SK-N-SH treated with all-trans-retinoic acid at 6 μM for 48 hours (cell line): ENCODE data around the gene TPO.

ENCODE experiments used
- ATAC-seq: fragments of 200-7000 bp; cut with Tn5 transposase; 3 replicates; pipeline ENCODE4 v1.9.1; 2020; ENCODE audit warnings: mild to moderate bottlenecking, moderate library complexity
- ARNTL ChIP-seq: fragments of 450-650 bp; formaldehyde crosslinking; IDR thresholded peaks from 2 replicates; pipeline ENCODE4 v1.5.0; 2020; ENCODE audit warnings: low read depth, mild to moderate bottlenecking, moderate library complexity, borderline replicate concordance
- BACH2 ChIP-seq: fragments of 250-450 bp; sonication (Bioruptor Pico); IDR thresholded peaks from 2 replicates; pipeline ENCODE4 v1.9.0; 2021; ENCODE audit warnings: mild to moderate bottlenecking, borderline replicate concordance
- CSDC2 ChIP-seq: fragments of 250-450 bp; sonication (Bioruptor Pico); IDR thresholded peaks from 2 replicates; pipeline ENCODE4 v1.5.0; 2020; ENCODE audit warnings: mild to moderate bottlenecking, moderate library complexity
- GLIS3 ChIP-seq: fragments of 250-450 bp; sonication (Bioruptor Pico); IDR thresholded peaks from 2 replicates; pipeline ENCODE4 v1.5.0; 2020; ENCODE audit warnings: mild to moderate bottlenecking, moderate library complexity
- ISL1 ChIP-seq: fragments of 250-450 bp; sonication (Bioruptor Pico); IDR thresholded peaks from 2 replicates; pipeline ENCODE4 v2.1.2; 2022; ENCODE audit warnings: mild to moderate bottlenecking, moderate library complexity
- OSR1 ChIP-seq: fragments of 250-450 bp; sonication (Bioruptor Pico); IDR thresholded peaks from 2 replicates; pipeline ENCODE4 v1.8.0; 2022; ENCODE audit warnings: moderate library complexity, mild to moderate bottlenecking, inconsistent platforms
- PPARA ChIP-seq: fragments of 250-450 bp; sonication (Bioruptor Pico); IDR thresholded peaks from 2 replicates; pipeline ENCODE4 v1.5.0; 2020; ENCODE audit warnings: mild to moderate bottlenecking, borderline replicate concordance
- SNAI2 ChIP-seq: fragments of 250-450 bp; sonication (Bioruptor Pico); IDR thresholded peaks from 2 replicates; pipeline ENCODE4 v1.5.0; 2020; ENCODE audit warnings: mild to moderate bottlenecking, moderate library complexity
- TCF4 ChIP-seq: fragments of 250-450 bp; sonication (Bioruptor Pico); IDR thresholded peaks from 2 replicates; pipeline ENCODE4 v1.8.0; 2021; ENCODE audit warnings: mild to moderate bottlenecking, moderate library complexity, borderline replicate concordance
- TOX ChIP-seq: fragments of 250-450 bp; sonication (Bioruptor Pico); IDR thresholded peaks from 2 replicates; pipeline ENCODE4 v1.8.0; 2021; ENCODE audit warnings: mild to moderate bottlenecking, moderate library complexity, borderline replicate concordance
- ZC3H10 ChIP-seq: fragments of 250-450 bp; sonication (Bioruptor Pico); IDR thresholded peaks from 2 replicates; pipeline ENCODE4 v1.5.1; 2021; ENCODE audit warnings: mild to moderate bottlenecking, moderate library complexity
- ZFP30 ChIP-seq: fragments of 450-650 bp; formaldehyde crosslinking; IDR thresholded peaks from 2 replicates; pipeline ENCODE4 v1.5.0; 2022; ENCODE audit warnings: mild to moderate bottlenecking, moderate library complexity
- ZNF565 ChIP-seq: fragments of 450-650 bp; formaldehyde crosslinking; conservative IDR thresholded peaks from 2 replicates; pipeline ENCODE4 v1.5.0; 2020; ENCODE audit warnings: low read depth, mild to moderate bottlenecking, moderate library complexity
- ZNF70 ChIP-seq: fragments of 450-650 bp; formaldehyde crosslinking; IDR thresholded peaks from 2 replicates; pipeline ENCODE4 v1.5.0; 2020; ENCODE audit warnings: mild to moderate bottlenecking, moderate library complexity
- ZNF8 ChIP-seq: fragments of 450-650 bp; formaldehyde crosslinking; IDR thresholded peaks from 2 replicates; pipeline ENCODE4 v1.5.0; 2020; ENCODE audit warnings: mild to moderate bottlenecking, moderate library complexity
- TF ChIP-seq, protein P1 (sequence below): fragments of 250-450 bp; sonication (Bioruptor Pico); IDR thresholded peaks from 2 replicates; pipeline ENCODE4 v1.5.1; 2020; ENCODE audit warnings: low read depth, mild to moderate bottlenecking, moderate library complexity
- TF ChIP-seq, protein P2 (sequence below): fragments of 250-450 bp; sonication (Bioruptor Pico); IDR thresholded peaks from 2 replicates; pipeline ENCODE4 v1.8.0; 2021; ENCODE audit warnings: low read depth, mild to moderate bottlenecking, moderate library complexity, borderline replicate concordance
- TF ChIP-seq, protein P3 (sequence below): fragments of 250-450 bp; sonication (Bioruptor Pico); IDR thresholded peaks from 2 replicates; pipeline ENCODE4 v1.8.0; 2020; ENCODE audit warnings: mild to moderate bottlenecking, moderate library complexity, borderline replicate concordance

The TPO gene

DNA sequence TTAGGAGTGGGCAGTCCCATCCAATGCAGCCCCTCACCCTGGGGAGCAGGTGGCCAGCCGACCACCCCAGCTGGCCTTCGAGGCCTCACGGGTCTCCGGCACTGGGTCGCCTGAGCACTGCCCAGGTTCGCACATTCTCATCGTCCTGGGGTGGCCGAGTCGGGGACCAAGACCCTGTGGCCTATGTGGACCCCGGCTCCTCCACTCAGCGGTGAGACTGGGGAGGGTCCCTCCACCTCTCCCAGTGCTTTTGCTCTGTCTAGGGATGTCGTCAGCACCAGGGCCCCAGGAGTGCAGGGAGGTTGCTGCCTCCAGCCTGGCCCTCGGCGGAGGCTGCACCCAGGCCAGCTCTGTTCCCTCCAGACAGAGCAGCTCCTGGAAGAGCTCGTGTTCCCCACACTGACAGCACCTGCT, 89.6 kb downstream of the TPO start:
- TF ChIP-seq ZNF8 (no peak), CSDC2 (no peak), ZNF565 (CRISPR knock-in tag) (no peak), ZNF70 (CRISPR knock-in tag) (no peak), GLIS3 (CRISPR knock-in tag) (no peak), PPARA (CRISPR knock-in tag) (no peak), ISL1 (no peak), ZFP30 (no peak), SNAI2 (CRISPR knock-in tag) (no peak), BACH2 (no peak), TCF4 (CRISPR knock-in tag) (no peak)
- TF ChIP-seq, protein P1, sequence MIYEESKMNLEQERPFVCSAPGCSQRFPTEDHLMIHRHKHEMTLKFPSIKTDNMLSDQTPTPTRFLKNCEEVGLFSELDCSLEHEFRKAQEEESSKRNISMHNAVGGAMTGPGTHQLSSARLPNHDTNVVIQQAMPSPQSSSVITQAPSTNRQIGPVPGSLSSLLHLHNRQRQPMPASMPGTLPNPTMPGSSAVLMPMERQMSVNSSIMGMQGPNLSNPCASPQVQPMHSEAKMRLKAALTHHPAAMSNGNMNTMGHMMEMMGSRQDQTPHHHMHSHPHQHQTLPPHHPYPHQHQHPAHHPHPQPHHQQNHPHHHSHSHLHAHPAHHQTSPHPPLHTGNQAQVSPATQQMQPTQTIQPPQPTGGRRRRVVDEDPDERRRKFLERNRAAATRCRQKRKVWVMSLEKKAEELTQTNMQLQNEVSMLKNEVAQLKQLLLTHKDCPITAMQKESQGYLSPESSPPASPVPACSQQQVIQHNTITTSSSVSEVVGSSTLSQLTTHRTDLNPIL (CRISPR knock-in tag) = no peak
- no peak for ATAC-seq

DNA sequence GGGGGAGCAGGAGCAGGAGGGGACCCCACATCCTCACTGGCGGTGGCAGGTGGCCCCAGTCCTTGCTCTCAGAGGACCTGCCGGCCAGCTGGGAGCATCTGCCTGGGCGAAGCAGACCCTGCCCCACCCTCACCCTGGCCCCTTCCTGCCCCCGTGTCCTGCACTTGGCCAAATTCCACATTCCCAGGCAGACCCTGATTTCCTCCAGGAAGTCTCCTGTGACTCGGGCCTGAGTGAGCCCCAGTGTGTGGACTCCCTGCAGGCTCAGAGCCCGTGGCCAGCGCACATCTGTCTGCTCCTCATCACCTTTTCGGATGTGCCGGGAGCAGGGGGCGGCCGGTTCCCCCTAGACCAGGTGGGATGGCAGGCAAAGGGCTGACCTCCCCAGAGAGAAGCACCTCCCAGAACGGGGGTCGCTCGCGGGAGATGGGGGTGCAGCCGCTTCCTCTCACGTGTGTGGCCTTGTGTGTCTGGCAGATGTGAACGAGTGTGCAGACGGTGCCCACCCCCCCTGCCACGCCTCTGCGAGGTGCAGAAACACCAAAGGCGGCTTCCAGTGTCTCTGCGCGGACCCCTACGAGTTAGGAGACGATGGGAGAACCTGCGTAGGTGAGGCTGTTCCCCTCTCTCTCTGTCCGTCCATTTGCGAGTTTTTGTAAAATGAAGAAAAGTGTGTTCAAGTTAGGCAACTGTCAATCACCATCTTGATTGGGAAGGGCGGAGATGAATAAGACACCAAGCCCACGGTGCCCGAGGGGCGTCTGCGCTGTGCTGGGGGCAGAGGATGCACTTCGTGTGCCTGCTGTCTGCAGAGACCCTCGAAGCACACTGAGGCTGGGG, 90.4 kb downstream of the TPO start:
- no peak for ATAC-seq
- no peak for TF ChIP-seq ISL1
- TF ChIP-seq, protein P2, sequence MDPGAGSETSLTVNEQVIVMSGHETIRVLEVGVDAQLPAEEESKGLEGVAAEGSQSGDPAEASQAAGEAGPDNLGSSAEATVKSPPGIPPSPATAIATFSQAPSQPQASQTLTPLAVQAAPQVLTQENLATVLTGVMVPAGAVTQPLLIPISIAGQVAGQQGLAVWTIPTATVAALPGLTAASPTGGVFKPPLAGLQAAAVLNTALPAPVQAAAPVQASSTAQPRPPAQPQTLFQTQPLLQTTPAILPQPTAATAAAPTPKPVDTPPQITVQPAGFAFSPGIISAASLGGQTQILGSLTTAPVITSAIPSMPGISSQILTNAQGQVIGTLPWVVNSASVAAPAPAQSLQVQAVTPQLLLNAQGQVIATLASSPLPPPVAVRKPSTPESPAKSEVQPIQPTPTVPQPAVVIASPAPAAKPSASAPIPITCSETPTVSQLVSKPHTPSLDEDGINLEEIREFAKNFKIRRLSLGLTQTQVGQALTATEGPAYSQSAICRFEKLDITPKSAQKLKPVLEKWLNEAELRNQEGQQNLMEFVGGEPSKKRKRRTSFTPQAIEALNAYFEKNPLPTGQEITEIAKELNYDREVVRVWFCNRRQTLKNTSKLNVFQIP (CRISPR knock-in tag) = no peak
- no peak for TF ChIP-seq BACH2
- TF ChIP-seq ZC3H10 = no peak
- TF ChIP-seq ZNF8 = no peak
- TF ChIP-seq TOX (CRISPR knock-in tag) = no peak

DNA sequence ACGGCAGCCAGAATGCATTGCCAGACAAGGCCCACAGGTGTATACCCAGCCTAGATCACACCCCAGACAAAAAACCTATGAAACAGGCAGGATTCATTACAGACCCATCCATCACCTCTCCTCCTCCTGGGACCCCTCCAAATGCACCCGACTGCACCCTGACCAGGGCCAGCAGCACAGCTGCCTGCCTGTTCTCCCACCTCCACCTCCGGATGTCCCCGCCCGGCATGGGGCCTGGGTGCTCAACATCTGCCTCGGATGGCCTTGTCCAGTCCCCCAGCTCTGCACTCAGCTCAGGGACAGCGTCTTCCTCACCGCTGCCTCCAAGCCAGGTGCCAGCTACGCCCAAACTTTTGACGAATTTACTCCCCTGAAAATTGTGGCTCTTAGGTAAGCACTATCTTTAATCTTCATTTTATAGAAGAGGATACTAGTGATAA, 91.1 kb downstream of the TPO start:
- ATAC-seq = no peak

More for the DNA sequence above, 91.1 kb downstream of the TPO start:
- TF ChIP-seq BACH2 = no peak
- TF ChIP-seq, protein P1 (CRISPR knock-in tag) = no peak
- TF ChIP-seq TOX (CRISPR knock-in tag) = no peak
- TF ChIP-seq, protein P3, sequence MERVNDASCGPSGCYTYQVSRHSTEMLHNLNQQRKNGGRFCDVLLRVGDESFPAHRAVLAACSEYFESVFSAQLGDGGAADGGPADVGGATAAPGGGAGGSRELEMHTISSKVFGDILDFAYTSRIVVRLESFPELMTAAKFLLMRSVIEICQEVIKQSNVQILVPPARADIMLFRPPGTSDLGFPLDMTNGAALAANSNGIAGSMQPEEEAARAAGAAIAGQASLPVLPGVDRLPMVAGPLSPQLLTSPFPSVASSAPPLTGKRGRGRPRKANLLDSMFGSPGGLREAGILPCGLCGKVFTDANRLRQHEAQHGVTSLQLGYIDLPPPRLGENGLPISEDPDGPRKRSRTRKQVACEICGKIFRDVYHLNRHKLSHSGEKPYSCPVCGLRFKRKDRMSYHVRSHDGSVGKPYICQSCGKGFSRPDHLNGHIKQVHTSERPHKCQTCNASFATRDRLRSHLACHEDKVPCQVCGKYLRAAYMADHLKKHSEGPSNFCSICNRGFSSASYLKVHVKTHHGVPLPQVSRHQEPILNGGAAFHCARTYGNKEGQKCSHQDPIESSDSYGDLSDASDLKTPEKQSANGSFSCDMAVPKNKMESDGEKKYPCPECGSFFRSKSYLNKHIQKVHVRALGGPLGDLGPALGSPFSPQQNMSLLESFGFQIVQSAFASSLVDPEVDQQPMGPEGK (CRISPR knock-in tag) = no peak
- TF ChIP-seq ZFP30 = no peak
- no peak for TF ChIP-seq GLIS3 (CRISPR knock-in tag)
- TF ChIP-seq SNAI2 (CRISPR knock-in tag) = no peak
- no peak for TF ChIP-seq CSDC2
- no peak for TF ChIP-seq ISL1
- TF ChIP-seq ZC3H10 = no peak
- no peak for TF ChIP-seq ZNF565 (CRISPR knock-in tag)
- TF ChIP-seq, protein P2 (CRISPR knock-in tag) = no peak
- TF ChIP-seq OSR1 = no peak
- no peak for TF ChIP-seq ARNTL (CRISPR knock-in tag)
- no peak for TF ChIP-seq PPARA (CRISPR knock-in tag)
- no peak for TF ChIP-seq ZNF8
